Renal cortex interstitium (tissue), 11 donors: ENCODE results near the gene MYPN. TPM values are rescaled to one million over a fixed set of nuclear protein-coding genes. Genes with fewer than 3 reads are reported as not detected.

ENCODE experiments used
- DNase-seq, 11 donors: peaks; one replicate each; pipeline ENCODE4 v3.0.0-alpha.2; 2013; ENCODE audit warnings: low read depth in 9 of 11, low spot score in 4 of 11; ENCODE audit errors: extremely low read depth in 1 of 11
- polyA plus RNA-seq, 3 donors: library from polyadenylated mRNA; unstranded; fragments of 120-200 nt; gene quantifications; one replicate each; pipeline ENCODE4 v1.2.1, GENCODE V29; 2013; ENCODE audit not compliant: insufficient read length in 3 of 3

Gene MYPN
- polyA plus RNA-seq, 3 donors = 0.05 to 0.11 (median 0.09) TPM

DNA sequence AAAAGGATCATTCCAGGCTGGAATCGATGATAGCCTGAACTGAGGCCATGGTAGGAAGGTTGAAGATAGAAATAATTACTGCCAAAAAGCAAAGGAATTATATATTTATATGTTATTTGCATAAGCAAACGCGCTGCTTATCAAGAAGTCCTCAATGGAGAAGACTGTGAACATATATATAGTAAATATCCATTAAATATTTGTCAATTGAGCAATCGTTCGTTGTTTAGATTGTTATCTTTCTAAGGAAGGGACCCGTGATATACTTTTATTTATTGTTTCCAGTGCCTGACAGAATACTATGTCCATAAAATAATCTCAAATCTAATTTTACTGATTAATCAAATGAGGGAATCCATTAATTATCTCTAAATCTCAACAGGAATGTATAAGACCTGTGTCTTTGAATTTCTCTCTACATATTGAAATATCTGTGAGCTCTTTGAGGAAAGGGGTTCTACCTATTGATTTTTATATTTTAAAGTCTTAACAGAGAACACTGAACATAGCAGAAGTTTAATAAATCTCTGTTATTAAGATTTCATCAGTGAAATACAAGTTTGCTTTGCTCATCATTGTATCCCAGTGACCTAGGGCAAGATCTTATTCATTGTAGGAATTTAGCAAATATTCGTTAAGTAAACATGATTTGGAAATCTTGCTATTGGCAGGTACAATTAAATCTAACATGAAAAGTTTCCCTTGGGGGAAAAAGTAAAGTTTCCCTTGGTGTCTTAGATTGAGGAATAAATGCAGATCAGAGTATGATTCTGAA, 22.2 kb upstream of the MYPN start:
- DNase-seq = no peak

- no peak for DNase-seq
Observed at GRCh38 chr10:68087685-68088401, 21.4 kb upstream of the MYPN start.

DNA sequence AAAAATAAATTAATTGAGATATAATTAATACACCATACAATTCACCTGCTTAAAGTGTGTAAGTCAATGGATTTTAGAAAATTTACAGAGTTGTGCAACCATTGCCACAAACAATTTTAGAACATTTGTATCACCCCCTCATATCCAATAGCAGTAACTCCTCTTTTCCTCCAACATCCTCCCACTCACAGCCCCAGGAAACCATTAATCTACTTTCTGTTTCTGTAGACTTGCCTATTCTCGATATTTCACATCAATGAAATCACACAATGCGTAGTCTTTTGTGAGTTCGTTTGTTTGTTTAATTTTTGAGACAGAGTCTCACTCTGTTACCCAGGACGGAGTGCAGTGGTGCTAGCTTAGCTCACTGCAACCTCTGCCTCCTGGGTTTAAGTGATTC, 20.5 kb upstream of the MYPN start:
- no peak for DNase-seq

DNA sequence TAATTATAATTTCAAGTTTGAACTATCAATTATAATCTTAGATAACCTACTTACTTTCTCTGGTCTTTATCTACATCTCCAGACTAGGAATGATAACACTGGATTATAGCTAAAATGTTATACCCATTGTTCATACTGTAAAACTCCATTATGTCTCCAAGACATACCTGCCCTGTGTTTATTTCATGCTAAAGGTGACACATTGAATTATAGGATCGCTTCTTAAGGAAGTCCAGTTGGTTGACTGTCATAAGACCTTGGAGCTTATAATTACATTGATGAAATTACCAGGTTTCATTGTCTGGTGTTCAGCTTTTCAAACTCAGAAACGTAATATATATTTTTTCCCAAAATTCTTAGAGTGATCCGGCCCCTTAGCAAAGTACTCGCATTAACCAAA, 18.7 kb upstream of the MYPN start:
- no peak for DNase-seq

DNA sequence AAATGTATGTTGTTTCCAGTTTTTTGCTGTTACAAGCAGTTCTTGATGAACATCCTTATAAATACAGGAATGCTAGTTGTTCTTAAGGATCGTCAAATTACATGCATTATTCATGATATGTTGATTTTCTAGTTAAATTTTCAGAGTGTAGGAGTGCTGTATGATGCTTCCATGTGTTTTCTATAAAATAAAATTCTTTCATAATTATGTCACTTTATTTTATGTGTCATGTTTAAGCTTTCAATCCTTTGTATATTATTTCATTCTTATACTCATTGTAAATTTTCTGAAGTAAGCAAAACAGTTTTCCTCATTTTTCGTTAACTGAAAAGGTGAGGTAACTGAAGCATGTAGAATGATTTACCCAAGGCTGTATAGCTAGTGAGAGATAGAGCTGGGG, 16.8 kb upstream of the MYPN start:
- no peak for DNase-seq

DNA sequence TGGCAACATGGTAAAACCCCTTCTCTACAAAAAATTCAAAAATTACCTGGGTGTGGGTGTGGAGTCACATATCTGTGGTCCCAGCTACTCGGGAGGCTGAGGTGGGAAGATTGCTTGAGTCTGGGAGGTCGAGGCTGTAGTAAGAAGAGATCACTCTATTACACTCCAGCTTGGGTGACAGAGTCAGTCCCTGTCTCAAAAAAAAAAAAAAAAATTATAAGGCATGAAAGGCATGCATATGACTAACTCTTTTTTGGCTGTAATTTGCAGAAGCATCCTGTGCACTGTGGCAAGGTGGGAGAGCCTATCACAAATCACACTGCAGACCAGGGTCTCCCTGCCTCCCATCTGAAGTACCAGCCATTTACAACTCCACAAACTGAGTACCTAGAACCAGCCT, 14.1 kb upstream of the MYPN start:
- no peak for DNase-seq

DNA sequence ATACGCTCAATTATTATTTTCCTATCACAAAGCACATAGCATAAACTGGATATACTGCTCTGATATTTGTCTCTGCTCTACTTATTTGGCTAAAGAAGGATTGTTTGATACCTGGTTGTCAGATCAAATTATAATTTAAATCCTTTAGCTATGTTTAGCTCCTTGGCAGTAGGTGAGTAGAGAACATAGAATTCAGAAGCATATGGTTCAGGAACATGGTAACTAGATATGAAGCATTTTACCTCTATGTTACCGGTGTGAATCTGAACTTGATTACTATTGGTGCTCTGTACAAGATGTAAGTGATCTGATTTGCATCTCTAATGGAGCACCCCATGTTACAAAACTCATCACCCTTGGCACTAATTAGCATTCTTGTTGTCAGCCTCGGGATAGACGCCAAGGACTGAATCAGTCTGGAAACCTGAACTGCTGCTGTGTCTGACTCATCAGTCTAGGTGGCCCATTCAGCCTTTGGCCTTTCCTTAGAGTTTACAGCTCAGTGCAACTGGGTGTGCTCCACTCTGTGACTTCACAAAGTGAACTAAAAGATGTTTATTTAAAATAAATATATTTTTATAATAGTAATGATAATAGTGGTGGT, 12.3 kb upstream of the MYPN start:
- no peak for DNase-seq

GRCh38 chr10:68099736-68100135, 9.6 kb upstream of the MYPN start:
- no peak for DNase-seq

- no peak for DNase-seq
Observed at GRCh38 chr10:68101066-68101465, 8.2 kb upstream of the MYPN start.

DNA sequence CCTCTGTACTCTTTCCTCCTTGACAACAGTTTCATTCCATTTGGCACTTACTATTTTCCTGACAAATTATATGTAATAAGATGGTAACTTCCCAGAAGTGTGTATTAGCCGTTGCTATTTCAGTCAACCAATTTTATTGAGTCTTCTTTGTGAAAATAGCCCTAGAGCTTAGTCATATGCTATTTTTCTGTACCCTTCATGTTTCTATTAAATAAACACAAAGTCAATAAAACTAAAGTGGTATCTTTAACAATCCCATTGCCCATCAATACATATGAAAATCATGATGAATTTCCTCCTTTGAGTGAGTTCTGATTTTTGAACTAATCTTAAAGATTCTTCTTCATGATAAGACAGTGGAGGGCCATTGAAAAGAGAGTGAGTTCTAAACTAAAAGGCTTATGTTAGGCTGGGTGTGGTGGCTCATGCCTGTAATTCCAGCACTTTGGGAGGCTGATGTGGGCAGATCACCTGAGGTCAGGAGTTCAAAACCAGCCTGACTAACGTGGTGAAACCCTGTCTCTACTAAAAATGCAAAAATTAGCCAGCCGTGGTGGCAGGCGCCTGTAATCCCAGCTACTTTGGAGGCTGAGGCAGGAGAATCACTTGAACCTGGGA, 5.9 kb upstream of the MYPN start:
- no peak for DNase-seq

DNA sequence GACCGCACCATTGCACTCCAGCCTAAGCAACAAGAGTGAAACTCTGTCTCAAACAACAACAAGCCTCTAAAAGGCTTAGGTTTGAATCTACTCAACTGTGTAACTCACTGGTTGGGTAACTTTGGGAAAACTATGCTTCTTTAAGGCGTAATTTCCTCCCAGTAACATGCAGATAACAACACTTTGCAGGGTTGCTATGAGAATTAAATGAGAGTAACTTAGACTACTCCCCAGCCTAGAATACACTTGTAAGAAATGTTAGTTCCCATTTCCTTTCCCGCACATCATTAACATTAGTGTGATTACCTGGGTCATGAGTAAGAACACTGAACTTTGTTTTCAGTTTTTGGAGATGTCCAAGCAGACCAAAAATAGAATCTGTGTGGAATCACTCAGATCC, 5.4 kb upstream of the MYPN start:
- DNase-seq = no peak

DNA sequence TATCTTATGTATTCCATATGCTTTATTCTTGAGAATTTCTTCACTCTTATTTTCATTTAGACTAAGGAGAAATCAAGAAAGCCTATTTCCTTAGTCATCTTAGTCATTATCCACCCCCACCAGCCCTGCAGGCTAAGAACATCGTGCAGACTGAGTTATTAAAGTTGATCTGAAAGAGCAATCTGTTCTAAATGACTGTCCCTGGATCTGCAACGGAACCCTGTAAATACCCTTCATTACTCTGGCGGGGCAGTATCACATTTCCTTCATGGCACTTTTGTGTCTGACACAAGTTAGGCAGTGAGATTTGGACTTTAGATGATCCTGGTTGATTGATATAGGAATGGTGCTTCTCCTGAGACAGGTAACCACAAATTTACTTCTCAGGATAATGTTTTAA, 3.5 kb upstream of the MYPN start:
- DNase-seq = no peak

- no peak for DNase-seq
Observed at GRCh38 chr10:68106656-68107055, 2.6 kb upstream of the MYPN start.

GRCh38 chr10:68107651-68108050, 1.6 kb upstream of the MYPN start:
- no peak for DNase-seq

DNA sequence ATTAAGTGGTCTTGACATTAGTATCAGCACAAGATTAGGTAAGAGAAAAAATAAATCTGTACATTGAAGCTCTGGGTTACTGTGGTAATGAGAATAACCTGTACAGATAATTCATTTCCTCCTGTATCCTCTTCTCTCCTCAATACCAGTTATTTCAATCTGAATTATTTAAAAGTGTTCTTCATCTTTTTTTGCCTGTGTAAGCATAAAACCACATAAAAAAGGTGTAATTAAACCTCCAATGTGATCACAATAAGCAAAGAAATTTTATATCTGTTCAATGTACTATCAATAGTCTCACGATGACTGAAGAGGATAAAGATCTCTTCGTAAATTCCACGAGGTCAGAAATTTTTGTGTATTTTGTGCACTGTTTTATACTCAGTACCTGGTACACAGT, 1.2 kb upstream of the MYPN start:
- no peak for DNase-seq

DNA sequence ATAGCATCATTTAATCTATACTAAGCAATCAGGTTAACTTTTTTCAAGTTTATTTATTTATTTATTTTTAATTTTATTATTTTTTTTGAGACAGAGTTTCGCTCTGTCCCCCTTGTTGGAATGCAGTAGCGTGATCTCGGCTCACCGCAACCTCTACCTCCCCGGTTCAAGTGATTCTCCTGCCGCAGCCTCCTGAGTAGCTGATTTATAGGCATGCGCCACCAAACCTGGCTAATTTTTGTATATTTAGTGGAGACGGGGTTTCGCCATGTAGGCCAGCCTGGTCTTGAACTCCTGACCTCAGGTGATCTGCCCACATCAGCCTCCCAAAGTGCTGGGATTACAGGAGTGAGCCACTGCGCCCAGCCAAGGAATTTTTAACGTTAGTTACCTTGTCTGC, 635 bp upstream of the MYPN start:
- no peak for DNase-seq

- DNase-seq = no peak
Observed at GRCh38 chr10:68110027-68110426, 739 bp downstream of the MYPN start.

GRCh38 chr10:68111584-68111983, 2.3 kb downstream of the MYPN start:
- no peak for DNase-seq

GRCh38 chr10:68112837-68113236, 3.5 kb downstream of the MYPN start:
- DNase-seq = no peak

DNA sequence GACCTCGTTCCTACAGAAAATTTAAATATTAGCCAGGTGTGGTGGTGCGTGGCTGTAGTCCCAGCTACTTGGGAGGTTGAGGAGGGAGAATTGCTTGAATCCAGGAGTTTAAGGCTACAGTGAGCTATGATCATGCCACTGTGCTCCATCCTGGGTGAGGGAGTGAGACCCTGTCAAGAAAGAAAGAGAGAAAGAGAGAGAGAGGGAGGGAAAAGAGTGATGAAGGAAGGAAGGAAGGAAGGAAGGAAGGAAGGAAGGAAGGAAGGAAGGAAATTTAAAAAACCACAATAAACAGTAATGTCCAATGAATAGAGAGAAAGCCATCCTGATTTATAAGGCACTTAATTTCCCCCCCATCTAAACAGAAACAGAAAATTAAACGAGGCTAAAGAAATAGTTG, 9.4 kb downstream of the MYPN start:
- no peak for DNase-seq
